HG03439 (cell line): ENCODE data around the gene ZACN.

Experiments used
- ATAC-seq: cut with Tn5 transposase; IDR thresholded peaks from one replicate; pipeline ENCODE4 v1.9.1; 2021; ENCODE audit warnings: mild to moderate bottlenecking, moderate library complexity; ENCODE audit not compliant: unreplicated experiment

ZACN gene

DNA sequence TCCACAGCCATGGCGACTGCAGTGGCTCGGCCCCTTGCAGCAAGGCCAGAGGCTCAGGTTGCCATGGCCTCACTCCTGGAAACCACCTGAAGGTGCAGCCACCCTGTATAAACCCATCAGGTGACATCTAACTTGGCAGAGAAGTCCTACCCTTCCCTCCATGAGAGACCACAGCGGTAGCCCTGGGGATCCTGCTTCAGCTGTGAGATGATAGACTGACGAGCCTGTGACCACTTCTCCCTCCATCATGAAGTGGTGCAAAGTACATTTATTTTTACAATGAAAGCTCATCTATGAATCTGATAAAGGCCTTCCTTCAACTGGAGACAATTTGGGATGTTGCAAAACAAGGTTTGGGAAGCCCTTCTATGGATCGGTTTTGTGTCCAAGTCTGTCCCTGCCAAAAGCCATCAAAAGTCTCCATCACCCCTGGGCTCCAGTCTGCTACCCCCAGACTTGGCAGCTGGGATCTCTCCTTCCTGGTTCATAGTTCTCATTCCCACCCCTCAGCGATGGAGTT is 1.8 kb downstream of the ZACN start:
- ATAC-seq = no peak

DNA sequence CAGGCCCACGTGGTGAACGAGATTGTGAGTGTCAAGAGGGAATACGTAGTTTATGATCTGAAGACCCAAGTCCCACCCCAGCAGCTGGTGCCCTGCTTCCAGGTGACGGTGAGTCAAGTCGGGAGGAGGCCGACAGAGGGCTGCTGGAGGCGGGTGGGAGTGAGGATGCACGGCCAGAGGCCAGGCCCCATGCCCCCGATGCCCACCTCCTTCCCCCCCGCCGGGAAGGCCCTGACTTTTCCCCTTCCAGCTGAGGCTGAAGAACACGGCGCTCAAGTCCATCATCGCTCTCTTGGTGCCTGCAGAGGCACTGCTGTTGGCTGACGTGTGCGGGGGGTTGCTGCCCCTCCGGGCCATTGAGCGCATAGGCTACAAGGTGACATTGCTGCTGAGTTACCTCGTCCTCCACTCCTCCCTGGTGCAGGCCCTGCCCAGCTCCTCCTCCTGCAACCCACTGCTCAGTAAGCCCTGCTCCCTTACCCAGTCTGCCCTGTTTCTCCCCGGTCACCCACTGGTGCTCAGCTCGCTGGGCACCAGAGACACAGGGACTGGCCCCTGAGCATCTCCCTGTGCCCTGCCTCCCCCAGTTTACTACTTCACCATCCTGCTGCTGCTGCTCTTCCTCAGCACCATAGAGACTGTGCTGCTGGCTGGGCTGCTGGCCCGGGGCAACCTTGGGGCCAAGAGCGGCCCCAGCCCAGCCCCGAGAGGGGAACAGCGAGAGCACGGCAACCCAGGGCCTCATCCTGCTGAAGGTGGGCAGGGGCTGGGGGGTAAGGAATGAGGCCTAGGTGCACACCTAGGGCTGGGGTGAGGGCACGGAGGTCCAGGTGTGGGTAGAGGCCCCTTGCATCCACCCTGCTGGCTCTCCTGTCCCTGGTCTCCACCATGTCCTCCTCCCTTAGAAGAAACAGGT is 2.6 kb downstream of the ZACN start:
- no peak for ATAC-seq

DNA sequence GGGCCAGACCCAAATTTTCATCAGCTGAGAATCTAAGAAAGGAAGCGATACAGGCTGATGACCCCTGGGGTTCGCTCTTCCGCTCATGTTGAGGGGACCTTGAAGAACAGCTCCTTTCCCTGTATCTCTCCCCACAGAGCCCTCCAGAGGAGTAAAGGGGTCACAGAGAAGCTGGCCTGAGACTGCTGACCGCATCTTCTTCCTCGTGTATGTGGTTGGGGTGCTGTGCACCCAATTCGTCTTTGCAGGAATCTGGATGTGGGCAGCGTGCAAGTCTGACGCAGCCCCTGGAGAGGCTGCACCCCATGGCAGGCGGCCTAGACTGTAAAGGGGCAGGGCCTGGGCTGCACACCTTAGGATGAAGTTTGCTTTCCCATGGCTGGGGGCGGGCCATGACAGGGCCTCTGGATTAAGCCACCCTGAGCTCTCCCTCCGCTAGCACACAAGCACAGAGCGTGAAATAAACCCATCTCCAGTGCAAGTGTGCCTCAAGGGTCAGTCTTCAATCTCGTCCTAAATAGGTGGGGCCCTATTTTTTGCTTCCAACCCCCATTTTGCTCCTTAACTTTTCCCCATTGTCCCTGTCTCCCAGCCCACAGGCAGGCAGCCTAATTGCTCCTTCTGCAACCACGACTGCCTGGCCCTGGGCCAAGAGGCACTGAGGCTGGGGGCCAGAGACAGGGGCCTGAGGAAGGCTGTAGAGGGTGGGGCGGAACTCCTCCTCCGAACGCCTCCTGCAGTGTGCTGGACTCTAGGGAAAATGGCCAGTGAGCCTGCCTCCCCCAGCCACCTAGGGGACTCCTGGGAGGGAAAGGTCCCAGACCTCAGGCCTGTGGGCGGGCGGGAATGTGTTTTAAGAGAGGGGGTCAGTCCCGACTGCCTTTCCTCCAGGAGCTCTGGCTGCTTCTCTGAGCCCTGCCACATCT is 3.6 kb downstream of the ZACN start:
- ATAC-seq = no peak

DNA sequence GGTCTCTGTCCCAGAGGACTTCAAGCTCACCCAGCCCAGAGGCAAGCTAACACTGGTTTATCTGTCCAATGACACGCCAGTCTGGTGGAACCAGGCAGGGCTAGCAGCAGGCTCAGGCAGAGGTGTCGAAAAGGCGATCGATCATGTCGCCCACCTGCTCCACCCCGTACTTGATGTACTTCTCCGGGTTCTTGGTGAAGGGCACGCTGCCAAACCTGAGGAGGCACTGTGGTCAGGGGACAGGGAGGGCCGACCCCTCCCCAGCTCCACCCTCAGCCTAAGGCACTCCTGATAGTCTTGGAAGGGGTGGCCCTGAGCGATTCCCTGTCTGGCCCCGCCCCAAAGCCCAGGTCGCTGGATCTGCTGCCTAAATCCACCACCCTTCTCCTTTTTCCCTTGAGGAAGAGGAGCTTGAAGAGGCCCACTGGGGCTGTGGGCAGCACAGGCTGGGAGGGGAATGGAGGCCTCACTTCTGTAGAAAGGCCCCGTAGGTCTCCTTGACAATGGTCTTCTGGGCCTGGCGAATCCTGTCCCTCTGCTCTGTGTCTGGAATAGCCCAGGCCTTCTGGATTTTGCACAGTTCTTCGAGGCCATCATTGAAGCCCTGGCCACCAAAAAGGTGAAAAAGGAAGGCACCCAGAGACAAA is 4.7 kb downstream of the ZACN start:
- no peak for ATAC-seq

DNA sequence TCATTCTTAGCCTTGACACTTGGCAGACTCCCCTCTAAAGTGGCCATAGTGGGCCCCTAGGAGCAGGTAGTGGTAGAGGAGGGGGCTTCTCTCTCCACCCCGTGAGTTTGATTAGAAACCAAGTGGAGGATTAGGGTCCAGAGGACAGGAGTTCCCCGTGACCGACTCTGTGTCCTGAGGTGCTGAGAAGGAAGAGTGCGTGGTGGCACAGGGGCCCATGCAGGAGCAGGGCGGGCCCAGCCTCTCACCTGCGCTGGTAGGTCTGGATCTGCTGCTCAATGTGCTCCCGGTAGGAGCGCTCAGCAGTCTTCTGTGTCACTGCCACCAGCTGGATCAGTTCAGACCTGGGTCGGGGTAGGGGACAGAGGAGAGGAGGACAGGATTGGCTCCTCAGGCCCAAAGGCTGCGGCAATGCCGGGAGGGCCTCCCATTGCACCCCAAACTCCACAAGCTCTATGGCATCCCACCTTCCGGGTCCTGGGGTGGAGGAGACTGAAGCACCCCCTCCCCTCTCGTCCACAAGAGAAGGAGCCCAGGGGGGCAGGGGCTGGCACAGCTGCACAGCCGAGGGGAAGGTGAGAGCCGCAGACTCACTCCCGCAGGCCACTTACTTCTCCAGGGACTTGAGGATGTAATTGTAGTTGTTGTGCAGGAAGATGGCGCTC is 6.2 kb downstream of the ZACN start:
- ATAC-seq = no peak

DNA sequence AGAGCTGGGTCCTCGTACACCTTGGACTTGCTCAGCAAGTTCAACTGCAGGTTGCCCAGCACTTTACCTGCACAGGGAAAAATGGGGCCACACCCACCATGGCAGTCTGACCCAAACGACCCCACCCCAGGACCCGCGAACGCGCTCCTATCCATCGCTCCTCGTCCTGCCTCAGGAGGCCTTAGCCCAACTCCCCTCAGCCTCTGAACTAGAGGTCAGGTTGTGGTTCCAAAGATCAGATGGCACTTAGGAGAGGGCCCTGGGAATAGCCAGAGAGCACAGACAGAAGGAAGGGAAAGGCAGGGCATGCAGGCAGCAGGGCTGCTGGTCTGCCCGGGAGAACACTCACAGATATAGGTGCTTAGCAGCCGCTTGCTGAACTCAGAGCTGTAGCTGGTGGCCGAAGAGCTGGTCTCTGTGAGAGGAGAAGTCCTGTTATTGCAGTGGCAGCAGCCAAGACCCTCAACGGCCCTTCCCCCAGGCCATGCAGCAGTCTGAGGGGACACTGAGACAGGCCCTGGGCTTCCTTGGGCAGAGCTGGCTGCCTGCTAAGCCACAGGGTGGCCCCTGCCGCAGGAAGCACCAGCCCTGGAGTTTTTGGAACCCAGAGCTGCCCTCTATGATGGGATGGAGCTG is 6.9 kb downstream of the ZACN start:
- ATAC-seq = no peak

DNA sequence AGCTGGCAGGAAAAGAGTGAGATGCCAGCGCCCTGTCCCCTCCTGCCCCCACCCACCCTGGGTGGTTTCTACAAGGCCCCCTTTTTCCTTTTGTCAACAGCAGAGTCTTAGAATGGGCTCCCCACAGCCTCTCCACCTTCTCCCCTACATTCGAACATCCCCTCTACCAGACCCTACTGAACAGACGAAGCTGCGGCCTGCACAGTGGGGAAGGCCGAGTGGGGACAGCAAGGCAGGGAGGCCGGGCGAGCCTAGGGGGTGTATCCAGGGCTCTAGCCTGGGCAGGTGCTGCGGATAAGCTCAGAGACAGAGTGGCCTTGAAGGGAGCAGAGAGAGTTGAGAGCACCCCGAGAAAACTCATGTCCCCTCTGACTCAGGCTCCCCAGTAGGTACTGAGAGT is 7.4 kb downstream of the ZACN start:
- no peak for ATAC-seq

DNA sequence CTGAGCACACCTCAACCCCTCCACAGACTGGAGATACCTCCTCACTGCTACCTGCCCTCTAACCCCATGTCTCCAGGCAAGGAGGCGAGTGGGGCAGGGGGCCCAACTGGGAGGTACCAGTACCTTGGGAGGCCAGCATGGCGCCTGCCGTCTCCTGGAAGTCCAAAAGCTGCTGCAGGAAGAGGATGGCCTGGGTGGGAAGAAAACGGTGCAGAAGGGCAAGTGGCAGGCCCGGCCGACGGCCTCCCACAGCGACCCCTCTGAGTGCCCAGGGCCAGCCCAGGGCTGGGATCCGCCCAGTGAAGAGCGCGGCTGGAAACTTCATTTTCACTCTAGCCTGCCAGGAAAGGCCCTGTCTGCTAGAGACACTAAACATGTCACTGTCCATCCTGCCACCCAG is 8.5 kb downstream of the ZACN start:
- ATAC-seq = no peak

DNA sequence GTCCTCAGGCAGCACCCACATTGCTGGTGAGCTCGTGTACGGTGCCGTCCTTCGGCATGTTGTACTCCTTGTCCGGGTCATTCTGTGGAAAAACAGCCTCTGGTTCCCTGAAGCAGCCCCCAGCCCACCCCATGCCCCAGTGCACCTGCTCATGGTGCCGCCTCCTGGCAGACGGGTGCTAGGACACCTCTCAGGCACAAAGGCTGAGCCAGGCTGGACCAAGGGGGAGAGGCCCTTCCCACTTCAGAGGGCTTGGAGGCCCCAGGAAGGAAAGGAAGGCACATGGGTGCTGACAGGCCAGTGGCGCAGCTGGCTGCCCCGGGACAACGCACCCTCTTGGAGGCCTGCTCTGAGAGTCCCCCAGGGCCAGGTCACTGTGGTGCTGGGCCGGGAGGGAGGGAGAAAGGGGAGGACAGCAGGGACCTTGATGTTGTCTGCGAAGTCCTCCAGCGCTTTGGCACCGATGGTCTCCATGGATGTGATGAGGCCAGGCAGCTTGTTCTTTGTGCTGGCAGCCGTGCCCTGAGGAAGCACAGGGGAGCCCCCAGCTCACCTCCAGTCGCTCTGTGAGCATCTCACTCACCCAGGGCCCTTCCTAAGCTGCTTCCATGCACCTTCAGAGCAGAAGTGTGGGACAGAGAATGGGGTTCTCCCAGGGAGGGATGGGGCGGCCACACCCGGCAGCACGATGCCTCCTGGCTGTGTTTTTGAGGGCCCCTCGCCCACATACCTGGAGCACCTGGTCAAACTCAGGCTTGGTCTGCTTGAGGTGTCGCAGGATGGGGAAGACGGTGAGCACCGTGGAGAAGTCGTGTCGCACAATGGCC is 9.3 kb downstream of the ZACN start:
- ATAC-seq = no peak

DNA sequence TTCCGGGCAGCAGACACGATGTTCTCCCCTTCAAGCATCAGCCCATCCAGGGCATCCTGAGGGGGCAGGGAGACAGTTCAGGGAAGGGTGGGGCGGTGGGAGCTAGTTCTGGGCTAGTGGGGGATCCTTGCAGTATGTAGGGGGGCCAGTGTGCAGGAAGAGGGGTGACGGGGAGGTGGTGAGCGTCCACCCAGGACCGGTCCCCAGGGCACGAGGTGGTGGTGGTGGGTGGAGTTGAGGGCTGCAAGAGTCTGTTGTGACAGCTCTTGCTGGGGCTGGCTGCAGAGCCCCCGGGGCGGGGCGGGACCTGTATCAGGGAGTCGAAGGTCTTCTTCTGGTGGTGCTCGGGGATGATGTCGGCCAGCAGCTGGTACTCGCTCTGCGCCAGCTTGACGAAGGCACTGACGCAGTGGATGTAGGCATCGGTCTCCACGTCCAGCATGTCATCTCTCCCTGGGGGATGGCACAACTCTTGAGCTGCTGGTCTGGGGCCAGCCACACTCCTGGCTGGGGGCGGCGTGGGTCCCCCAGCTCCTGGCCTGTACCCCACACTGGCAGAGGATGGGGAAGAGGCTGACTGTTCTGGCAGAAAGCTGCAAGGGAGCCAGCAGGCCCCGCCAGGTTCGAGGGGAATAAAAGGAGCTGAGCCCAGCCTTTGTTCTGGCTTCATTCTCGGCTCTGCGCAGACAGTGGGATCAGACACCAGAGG is 10.0 kb downstream of the ZACN start:
- no peak for ATAC-seq

DNA sequence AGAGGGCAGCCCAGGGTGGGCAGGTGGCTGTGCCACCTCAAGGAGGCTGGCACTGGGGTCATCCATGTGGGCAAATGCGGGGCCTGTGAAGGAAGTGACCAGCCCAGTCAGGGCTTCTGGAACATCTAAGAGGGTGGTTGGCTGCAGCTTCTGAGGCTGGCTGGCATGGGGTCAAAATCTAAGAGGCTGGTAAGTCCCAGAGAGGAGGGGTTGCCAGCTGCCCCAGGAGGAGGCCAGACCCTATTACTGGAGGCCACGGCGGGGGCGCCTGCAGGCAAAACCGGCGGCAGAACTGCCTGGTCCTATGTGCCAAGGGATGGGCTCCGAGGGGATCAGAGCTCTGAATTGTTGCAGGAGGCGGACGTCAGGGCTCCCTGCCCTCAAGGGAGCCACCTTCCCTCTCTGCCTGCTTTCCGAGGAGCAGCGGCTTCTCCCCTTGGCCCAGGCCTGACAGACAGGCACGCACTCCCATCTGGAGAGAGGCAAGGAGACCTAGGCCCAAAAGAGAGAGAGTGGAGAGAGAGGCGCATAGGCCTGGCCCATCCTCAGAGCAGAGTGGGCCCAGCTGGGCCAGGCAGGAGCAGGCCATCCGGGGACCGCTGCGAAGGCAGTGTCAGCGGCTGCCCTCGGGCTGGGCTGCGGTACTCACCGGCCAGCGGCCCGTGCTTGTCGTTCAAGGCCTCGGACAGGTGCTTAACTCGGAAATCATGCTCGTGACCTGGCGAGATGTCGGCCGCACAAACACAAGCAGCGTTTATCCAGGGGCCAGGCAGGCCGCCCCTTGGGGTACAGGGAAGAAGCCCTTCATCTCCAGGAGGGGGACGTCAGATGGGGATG is 10.9 kb downstream of the ZACN start:
- no peak for ATAC-seq

DNA sequence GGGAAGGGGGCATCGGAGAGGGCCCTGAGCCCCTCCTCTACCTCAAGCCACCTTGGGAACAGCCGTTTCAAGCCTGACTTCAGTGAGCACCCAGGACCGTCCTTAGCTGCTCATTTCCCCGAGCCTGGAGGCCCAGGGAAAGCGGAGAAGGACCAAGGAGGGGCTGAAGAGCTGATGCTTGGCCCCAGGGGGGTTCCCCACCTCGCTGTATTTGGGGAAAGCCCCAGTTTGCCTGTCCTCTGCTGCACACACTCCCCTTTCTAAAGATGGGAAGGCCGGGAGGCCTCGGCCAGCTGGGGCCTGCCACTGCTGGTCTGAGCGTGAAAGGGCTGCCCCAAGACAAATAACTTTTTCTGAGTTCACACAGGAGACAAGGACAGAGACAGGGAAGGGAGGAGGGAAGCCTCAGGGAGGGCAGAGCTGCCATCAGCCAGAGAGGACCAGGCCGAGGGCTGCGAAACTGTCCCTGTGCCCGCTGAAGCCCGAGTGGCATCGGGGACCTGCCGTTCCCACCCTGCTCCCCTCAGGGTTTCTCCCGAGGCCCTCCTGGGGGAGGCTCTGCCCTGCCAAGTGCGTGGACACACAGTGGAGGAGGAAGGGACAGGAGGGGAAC is 11.6 kb downstream of the ZACN start:
- no peak for ATAC-seq

DNA sequence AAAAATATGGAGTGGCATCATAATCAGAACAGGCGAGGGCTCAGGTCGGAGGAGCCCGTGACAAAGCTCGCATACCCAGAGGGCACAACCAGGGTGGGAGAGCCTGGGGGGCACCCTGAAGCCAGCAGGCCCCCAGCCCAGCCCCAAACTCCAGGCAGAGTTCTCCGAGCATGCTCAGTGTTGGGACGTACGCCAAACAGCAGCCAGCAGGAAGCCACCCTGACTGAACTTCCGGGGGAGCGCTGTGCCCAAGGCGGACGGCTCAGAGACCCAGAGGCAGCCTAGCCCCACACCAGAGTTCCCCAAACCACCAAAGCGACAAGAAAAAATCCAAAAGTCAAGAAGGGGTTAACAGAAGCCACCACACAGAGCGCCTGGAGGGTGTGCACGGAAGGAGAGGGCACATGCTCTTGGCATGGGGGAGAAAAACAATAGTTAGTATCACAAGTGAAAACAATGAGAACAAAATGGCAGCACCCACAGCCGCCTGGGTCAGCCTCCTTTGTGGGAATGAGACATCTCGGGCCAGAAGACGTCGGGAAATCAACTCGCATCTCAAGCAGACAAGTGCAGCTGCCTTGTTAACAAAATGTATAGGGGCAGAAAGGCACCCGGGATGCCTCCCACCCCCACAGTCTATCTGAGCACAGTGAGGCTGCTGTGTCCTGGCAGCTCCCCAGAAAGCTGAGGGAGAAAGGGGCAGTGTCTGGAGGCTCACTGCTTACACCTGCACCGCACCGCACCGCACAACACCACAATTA is 12.7 kb downstream of the ZACN start:
- no peak for ATAC-seq

DNA sequence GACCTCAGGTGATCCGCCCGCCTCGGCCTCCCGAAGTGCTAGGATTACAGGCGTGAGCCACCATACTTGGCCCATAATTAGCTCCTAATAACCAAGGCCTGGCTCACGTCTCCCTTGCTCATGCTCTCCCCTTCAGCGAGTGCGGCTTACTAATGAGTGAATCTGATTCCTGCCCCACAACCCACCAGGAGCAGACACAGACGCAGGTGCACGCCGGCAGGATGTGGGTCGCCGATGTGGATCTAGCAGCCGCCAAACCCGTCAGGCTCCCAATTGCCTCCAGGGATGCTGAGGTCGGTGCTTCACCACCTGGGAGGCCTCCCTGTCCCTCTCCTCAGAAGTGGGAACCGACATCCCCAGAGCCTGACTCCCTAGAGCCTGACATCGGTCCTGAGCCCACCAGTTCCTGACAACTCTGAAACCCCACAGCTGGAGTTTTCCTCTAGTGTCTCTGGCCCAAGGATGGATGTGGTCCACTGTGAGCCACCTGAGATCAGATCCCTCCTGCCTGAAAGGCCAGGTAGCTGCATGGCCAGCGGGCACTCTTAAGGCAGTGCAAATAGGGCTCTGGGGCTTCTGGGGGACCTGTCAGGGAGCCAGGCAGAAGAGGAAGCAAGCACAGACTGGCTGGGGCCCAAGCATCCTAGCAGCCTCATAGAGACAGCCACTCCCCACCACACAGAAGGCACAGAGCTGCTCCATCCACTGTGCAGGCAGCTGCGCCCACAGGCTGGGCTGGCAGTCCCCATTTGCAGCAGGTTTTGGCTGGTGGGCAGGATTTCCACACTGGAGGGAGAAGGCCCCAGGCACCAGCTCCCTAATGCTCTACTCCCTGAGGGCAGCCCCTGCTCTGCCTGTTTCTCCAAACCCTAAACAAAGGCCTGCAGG is 13.8 kb downstream of the ZACN start:
- ATAC-seq = no peak

DNA sequence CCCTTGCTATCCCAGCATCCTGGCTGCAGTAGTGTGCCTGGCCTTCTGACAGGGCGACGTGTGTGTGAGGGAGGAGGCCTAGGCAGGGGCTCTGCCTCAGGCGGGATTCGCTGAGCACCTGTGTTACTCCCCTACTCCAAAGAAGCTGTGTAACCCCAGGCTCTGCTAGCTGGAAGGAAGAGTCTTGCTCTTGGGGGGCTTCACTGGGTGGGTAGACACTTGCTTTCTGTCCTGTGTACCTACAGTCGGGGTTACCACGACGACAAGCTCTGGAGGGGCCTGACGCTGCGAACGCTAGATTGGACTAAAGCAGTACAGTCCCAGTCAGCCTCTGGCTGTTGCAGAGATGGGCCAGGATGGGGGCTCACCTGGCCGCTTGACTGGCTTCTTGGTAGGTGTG is 15.1 kb downstream of the ZACN start:
- ATAC-seq = no peak

DNA sequence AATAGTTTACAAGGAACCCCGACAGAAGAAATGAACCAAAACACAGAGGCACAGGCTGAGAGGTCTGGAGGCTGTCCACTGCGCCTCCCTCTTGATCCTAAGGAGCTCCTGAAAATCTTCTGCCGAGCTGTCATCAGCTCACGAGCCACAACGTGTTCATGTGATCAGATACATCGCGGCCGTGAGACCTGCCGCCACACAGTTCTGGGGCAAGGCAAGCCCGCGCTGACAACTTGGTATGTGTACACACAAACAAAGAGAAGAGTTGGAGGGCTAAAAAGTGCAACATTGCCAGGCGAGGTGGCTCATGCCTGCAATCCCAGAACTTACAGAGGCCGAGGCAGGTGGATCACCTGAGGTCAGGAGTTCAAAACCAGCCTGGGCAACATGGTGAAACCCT is 17.0 kb downstream of the ZACN start:
- ATAC-seq = no peak
